ENCODE data around the gene RIMS4.

DNA sequence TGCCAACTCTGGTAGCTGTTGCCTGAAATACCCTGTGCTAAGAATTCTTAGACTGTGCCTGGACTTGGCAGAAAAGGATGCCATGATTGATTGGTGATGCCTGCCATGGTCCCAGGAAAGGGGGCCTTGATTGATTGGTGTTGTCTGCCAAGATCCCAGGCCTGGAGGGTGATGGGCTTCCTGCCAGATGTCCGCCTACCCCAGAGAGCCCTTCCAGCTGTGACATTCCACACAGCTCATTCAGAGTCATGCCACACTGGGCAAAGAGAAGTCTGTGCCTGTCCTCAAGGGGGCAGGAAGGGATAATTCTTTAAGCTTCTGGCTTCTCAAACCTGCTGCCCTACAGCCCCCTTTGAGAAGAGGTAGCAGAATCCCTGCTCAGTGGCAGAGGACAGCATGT, 24.6 kb downstream of the RIMS4 start:
- TF ChIP-seq, protein P1, sequence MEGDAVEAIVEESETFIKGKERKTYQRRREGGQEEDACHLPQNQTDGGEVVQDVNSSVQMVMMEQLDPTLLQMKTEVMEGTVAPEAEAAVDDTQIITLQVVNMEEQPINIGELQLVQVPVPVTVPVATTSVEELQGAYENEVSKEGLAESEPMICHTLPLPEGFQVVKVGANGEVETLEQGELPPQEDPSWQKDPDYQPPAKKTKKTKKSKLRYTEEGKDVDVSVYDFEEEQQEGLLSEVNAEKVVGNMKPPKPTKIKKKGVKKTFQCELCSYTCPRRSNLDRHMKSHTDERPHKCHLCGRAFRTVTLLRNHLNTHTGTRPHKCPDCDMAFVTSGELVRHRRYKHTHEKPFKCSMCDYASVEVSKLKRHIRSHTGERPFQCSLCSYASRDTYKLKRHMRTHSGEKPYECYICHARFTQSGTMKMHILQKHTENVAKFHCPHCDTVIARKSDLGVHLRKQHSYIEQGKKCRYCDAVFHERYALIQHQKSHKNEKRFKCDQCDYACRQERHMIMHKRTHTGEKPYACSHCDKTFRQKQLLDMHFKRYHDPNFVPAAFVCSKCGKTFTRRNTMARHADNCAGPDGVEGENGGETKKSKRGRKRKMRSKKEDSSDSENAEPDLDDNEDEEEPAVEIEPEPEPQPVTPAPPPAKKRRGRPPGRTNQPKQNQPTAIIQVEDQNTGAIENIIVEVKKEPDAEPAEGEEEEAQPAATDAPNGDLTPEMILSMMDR (IDR thresholded peaks at IDR 0.05; ENCODE audit: insufficient read depth, low read length) = no peak
- TF ChIP-seq GABPA (IDR thresholded peaks at IDR 0.05; ENCODE audit: low read depth) (no peak), POLR2AphosphoS5 (IDR thresholded peaks at IDR 0.05; ENCODE audit: low read depth) (no peak)

All from HL-60 (cell line).